Stimulated activated CD4-positive, alpha-beta T cell treated with anti-CD3 and anti-CD28 coated beads, TNF-alpha, amount 100 ng/mL, for 24 hours (primary cell): ENCODE data around the gene PRDX5.
A peak's percentile ranks its signal among the peaks of the same experiment; 100 is the strongest.

Source experiments
- DNase-seq, 3 experiments: peaks; one replicate each; pipeline ENCODE4 v3.0.0-alpha.2; 2020; ENCODE audit warnings: low read depth in 3 of 3

Gene PRDX5

GRCh38 chr11:64347193-64347867, 29.4 kb downstream of the PRDX5 start:
- DNase-seq, result no peak

- no peak for DNase-seq
Observed at GRCh38 chr11:64348383-64349024, 30.6 kb downstream of the PRDX5 start.

GRCh38 chr11:64349025-64349387, 31.1 kb downstream of the PRDX5 start:
- no peak for DNase-seq

GRCh38 chr11:64349404-64349803, 31.5 kb downstream of the PRDX5 start:
- DNase-seq, result no peak

GRCh38 chr11:64351136-64351631, 33.3 kb downstream of the PRDX5 start:
- DNase-seq, result no peak

- no peak for DNase-seq
Observed at GRCh38 chr11:64352099-64352994, 34.4 kb downstream of the PRDX5 start.

- no peak for DNase-seq
Observed at GRCh38 chr11:64352995-64353714, 35.2 kb downstream of the PRDX5 start.

GRCh38 chr11:64353715-64354506, 36.0 kb downstream of the PRDX5 start:
- no peak for DNase-seq

GRCh38 chr11:64355078-64355940, 37.4 kb downstream of the PRDX5 start:
- peak in 1 of 3 experiments; percentile 46 for DNase-seq

GRCh38 chr11:64356498-64357411, 38.8 kb downstream of the PRDX5 start:
- DNase-seq, result peak in 1 of 3 experiments; percentile 41

- no peak for DNase-seq
Observed at GRCh38 chr11:64357446-64357845, 39.5 kb downstream of the PRDX5 start.

- DNase-seq, result peak in 1 of 3 experiments; percentile 59
Observed at GRCh38 chr11:64357904-64358535, 40.1 kb downstream of the PRDX5 start.

GRCh38 chr11:64358536-64358906, 40.6 kb downstream of the PRDX5 start:
- no peak for DNase-seq

- DNase-seq, result peak in 1 of 3 experiments; percentile 52
Observed at GRCh38 chr11:64358907-64359711, 41.2 kb downstream of the PRDX5 start, which contains the start of gene RPS6KA4. Gene RPS6KA4 (plus strand): TSS chr11:64359162. CDS start chr11:64359236, 74 bp downstream.

GRCh38 chr11:64359712-64360445, 42.0 kb downstream of the PRDX5 start:
- peak in 1 of 3 experiments; percentile 34 for DNase-seq

GRCh38 chr11:64360448-64360921, 42.6 kb downstream of the PRDX5 start:
- no peak for DNase-seq
